Breast epithelium (tissue), 4 donors: ENCODE measurements around the gene RBFOX1. TPM values are rescaled to one million over a fixed set of nuclear protein-coding genes. Genes with fewer than 3 reads are reported as not detected.

Experiments
- DNase-seq, 2 donors: peaks; one replicate each; pipeline ENCODE4 v3.0.0-alpha.2; 2019; ENCODE audit warnings: low spot score in 2 of 2
- H3K27ac ChIP-seq, 2 donors: fragments of 200-600 bp; sonication (generic) in 1 of 2; one replicate each; pipeline ENCODE4 v1.5.1; 2016 to 2019; ENCODE audit warnings: mild to moderate bottlenecking in 1 of 2
- H3K27me3 ChIP-seq, 2 donors: fragments of 200-600 bp; sonication (generic) in 1 of 2; one replicate each; pipeline versions ENCODE4 v1.5.1 to v1.6.0; 2017 to 2019; ENCODE audit warnings: control low read depth in 1 of 2, mild to moderate bottlenecking in 1 of 2
- H3K36me3 ChIP-seq: fragments of 200-600 bp; one replicate; pipeline ENCODE4 v1.5.1; 2019
- H3K4me1 ChIP-seq, 2 donors: fragments of 200-600 bp; sonication (generic); one replicate each; pipeline ENCODE4 v1.5.1; 2016 to 2019; ENCODE audit warnings: control low read depth in 1 of 2
- H3K4me3 ChIP-seq, 3 donors: fragments of 200-600 bp; sonication (generic); 1 replicate in 2 of 3; 2 replicates in 1 of 3; pipeline ENCODE4 v1.5.1; 2016 to 2019; ENCODE audit warnings: mild to moderate bottlenecking in 3 of 3, moderate library complexity in 2 of 3
- H3K9me3 ChIP-seq, 2 donors: fragments of 200-600 bp; sonication (generic) in 1 of 2; one replicate each; pipeline ENCODE4 v1.5.1; 2016 to 2019; ENCODE audit warnings: control low read depth in 1 of 2
- POLR2A ChIP-seq: fragments of 450-650 bp; IDR thresholded peaks from one replicate; pipeline ENCODE4 v1.6.1; 2016; ENCODE audit warnings: antibody characterized with exemption, mild to moderate bottlenecking, moderate library complexity
- POLR2AphosphoS5 ChIP-seq, 3 donors: sonication (generic); formaldehyde crosslinking; IDR thresholded peaks; one replicate each; pipeline ENCODE4 v1.6.1; 2017; ENCODE audit warnings: antibody characterized with exemption in 3 of 3
- intact Hi-C: fragments of 100-400 bp; cut with DNase I; formaldehyde crosslinking; loops from one replicate; pipeline ENCODE4 v1.15.1; 2023; ENCODE audit warnings: low total_unique reads
- total RNA-seq, 3 donors: library from RNA; depleted of rRNA; stranded (reverse); fragments of >200 nt; gene quantifications; one replicate each; pipeline ENCODE4 v1.1.0, GENCODE V29; 2016
- TF ChIP-seq, protein P1 (sequence below), 3 donors: fragments of 450-650 bp; IDR thresholded peaks; one replicate each; pipeline ENCODE4 v1.5.1; 2016 to 2017; ENCODE audit warnings: antibody characterized with exemption in 3 of 3, mild to moderate bottlenecking in 3 of 3, moderate library complexity in 3 of 3

RBFOX1 gene
- total RNA-seq, 3 donors from 2014 or later, result 0.29 TPM; not detected in 2

- H3K27ac ChIP-seq, result no peak overlapping the region
- no peaks in the 10 kb centered on the region for H3K27me3 ChIP-seq
- intact Hi-C loops, result no loop called here
- H3K4me1 ChIP-seq, result no peaks in the 10 kb centered on the region
- TF ChIP-seq POLR2A (no peak), POLR2AphosphoS5 (IDR thresholded peaks at IDR 0.05) (no peak)
- TF ChIP-seq, protein P1, sequence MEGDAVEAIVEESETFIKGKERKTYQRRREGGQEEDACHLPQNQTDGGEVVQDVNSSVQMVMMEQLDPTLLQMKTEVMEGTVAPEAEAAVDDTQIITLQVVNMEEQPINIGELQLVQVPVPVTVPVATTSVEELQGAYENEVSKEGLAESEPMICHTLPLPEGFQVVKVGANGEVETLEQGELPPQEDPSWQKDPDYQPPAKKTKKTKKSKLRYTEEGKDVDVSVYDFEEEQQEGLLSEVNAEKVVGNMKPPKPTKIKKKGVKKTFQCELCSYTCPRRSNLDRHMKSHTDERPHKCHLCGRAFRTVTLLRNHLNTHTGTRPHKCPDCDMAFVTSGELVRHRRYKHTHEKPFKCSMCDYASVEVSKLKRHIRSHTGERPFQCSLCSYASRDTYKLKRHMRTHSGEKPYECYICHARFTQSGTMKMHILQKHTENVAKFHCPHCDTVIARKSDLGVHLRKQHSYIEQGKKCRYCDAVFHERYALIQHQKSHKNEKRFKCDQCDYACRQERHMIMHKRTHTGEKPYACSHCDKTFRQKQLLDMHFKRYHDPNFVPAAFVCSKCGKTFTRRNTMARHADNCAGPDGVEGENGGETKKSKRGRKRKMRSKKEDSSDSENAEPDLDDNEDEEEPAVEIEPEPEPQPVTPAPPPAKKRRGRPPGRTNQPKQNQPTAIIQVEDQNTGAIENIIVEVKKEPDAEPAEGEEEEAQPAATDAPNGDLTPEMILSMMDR (IDR thresholded peaks at IDR 0.05), result no peak
- no peak overlapping the region for H3K4me3 ChIP-seq
- DNase-seq, result no peak
- H3K9me3 ChIP-seq, result no peaks in the 10 kb centered on the region
- no peaks in the 10 kb centered on the region for H3K36me3 ChIP-seq
These were observed 45.5 kb downstream of the RBFOX1 start for GRCh38 chr16:7378024-7378695.

GRCh38 chr16:7380441-7380840 lies 47.8 kb downstream of the RBFOX1 start:
- Histone ChIP-seq H3K9me3 (no peaks in the 10 kb centered on the region), H3K4me3 (no peak overlapping the region), H3K4me1 (no peaks in the 10 kb centered on the region), H3K27me3 (no peaks in the 10 kb centered on the region), H3K27ac (no peak overlapping the region), H3K36me3 (no peaks in the 10 kb centered on the region)
- no peak for TF ChIP-seq POLR2A
- TF ChIP-seq POLR2AphosphoS5 (IDR thresholded peaks at IDR 0.05), result no peak
- TF ChIP-seq, protein P1 (IDR thresholded peaks at IDR 0.05), result no peak
- DNase-seq, result no peak
- intact Hi-C loops, result no loop called here

DNA sequence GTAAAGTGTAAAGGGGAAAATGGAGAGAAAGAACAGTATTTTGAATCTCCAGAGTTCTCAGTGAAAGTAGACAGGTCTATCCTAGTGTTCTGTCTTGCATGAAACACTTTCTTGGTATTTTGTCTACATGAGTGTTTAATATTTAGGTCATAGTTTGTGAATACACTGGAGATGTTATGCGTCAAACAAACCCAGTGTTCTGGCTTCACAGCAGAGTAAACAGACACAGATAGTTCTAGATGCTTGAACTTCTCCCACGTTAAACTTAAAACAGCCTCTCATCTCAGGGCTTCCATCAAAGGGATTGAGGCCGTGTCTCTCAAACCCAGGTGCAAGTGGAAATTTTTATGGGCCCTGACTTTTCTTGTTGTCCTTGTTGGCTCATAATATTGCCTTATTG lies 48.3 kb downstream of the RBFOX1 start:
- intact Hi-C loops, result no loop called here

GRCh38 chr16:7381671-7382070 lies 49.0 kb downstream of the RBFOX1 start:
- intact Hi-C loops, result no loop called here
- Histone ChIP-seq H3K36me3 (no peaks in the 10 kb centered on the region), H3K9me3 (no peaks in the 10 kb centered on the region), H3K4me3 (no peak overlapping the region), H3K27ac (no peak overlapping the region), H3K27me3 (no peaks in the 10 kb centered on the region), H3K4me1 (no peaks in the 10 kb centered on the region)
- no peak for DNase-seq
- TF ChIP-seq POLR2AphosphoS5 (IDR thresholded peaks at IDR 0.05), result no peak
- TF ChIP-seq, protein P1 (IDR thresholded peaks at IDR 0.05), result no peak
- TF ChIP-seq POLR2A, result no peak

More for the DNA sequence above, 48.3 kb downstream of the RBFOX1 start:
- Histone ChIP-seq H3K4me3 (no peak overlapping the region), H3K27ac (no peak overlapping the region), H3K27me3 (no peaks in the 10 kb centered on the region), H3K4me1 (no peaks in the 10 kb centered on the region), H3K9me3 (no peaks in the 10 kb centered on the region), H3K36me3 (no peaks in the 10 kb centered on the region)
- no peak for DNase-seq
- no peak for TF ChIP-seq POLR2A
- TF ChIP-seq, protein P1 (IDR thresholded peaks at IDR 0.05), result no peak
- no peak for TF ChIP-seq POLR2AphosphoS5 (IDR thresholded peaks at IDR 0.05)

DNA sequence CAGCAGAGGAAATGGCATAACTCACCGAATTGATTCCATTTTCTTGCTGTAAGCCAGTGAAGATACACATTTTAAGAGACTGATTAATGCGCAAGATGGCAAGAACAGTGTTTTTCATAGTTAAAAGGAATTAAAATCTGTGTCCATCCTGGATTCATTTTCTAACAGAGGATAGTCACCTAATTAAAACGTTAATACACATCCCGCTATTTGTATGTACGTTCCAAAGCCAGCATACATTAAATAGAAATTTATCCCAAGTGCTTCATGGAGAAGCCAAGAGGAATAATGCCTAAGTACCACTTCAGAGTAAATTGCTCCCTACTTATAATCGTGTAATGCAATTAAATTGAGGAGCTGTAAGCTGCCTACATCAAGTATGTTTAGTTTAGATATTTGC lies 49.9 kb downstream of the RBFOX1 start:
- Histone ChIP-seq H3K9me3 (no peaks in the 10 kb centered on the region), H3K4me1 (no peaks in the 10 kb centered on the region), H3K27me3 (no peaks in the 10 kb centered on the region), H3K4me3 (no peak overlapping the region), H3K36me3 (no peaks in the 10 kb centered on the region), H3K27ac (no peak overlapping the region)
- intact Hi-C loops, result no loop called here
- DNase-seq, result no peak
- TF ChIP-seq, protein P1 (IDR thresholded peaks at IDR 0.05), result no peak
- no peak for TF ChIP-seq POLR2A
- no peak for TF ChIP-seq POLR2AphosphoS5 (IDR thresholded peaks at IDR 0.05)
